HL-60/S4 (cell line): ENCODE measurements around the gene DAZ2.
"Not testable (repeated sequence)": the region's sequence is repeated elsewhere in the genome, so short reads cannot be mapped to it uniquely, and the experiment has no call there.

Experiments
- in situ Hi-C: fragments of 300-500 bp; cut with MboI; formaldehyde crosslinking; loops from 2 replicates; pipeline ENCODE4 v1.14.3; 2022; ENCODE audit warnings: low sequenced_read_pairs

The DAZ2 gene, protein sequence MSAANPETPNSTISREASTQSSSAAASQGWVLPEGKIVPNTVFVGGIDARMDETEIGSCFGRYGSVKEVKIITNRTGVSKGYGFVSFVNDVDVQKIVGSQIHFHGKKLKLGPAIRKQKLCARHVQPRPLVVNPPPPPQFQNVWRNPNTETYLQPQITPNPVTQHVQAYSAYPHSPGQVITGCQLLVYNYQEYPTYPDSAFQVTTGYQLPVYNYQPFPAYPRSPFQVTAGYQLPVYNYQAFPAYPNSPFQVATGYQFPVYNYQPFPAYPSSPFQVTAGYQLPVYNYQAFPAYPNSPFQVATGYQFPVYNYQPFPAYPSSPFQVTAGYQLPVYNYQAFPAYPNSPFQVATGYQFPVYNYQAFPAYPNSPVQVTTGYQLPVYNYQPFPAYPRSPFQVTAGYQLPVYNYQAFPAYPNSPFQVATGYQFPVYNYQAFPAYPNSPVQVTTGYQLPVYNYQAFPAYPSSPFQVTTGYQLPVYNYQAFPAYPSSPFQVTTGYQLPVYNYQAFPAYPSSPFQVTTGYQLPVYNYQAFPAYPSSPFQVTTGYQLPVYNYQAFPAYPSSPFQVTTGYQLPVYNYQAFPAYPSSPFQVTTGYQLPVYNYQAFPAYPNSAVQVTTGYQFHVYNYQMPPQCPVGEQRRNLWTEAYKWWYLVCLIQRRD

DNA sequence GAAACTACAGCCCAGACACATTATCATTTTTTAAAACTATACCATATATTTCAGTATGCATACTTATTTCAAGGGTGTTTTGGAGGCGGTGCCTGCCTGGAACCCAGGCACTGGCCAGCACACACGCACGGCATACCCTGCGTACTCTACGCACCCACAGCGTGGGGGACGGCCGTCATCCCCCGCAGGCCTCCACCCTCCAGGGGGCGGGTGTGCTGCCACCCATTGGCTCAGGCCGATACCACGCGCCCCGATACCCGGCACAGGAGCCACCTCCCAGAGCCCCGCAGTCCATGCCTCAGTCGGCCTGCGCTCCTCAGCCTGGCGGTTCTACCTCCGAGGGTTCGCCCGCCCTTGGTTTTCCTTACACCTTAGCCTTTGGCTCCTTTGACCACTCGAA lies at the start of gene DAZ2:
DAZ2 (plus strand) TSS at position 301 of the 400 bp plus-strand sequence. CDS start 208 bp downstream, outside the sequence.
- in situ Hi-C loops = not testable (repeated sequence)

DNA sequence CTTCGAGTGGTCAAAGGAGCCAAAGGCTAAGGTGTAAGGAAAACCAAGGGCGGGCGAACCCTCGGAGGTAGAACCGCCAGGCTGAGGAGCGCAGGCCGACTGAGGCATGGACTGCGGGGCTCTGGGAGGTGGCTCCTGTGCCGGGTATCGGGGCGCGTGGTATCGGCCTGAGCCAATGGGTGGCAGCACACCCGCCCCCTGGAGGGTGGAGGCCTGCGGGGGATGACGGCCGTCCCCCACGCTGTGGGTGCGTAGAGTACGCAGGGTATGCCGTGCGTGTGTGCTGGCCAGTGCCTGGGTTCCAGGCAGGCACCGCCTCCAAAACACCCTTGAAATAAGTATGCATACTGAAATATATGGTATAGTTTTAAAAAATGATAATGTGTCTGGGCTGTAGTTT lies 20.4 kb upstream of the DAZ2 start, which contains the start of gene DAZ1:
DAZ1 (minus strand) TSS at position 101 of the 400 bp plus-strand sequence. CDS start 208 bp downstream, outside the sequence.
- in situ Hi-C loops = not testable (repeated sequence)

DNA sequence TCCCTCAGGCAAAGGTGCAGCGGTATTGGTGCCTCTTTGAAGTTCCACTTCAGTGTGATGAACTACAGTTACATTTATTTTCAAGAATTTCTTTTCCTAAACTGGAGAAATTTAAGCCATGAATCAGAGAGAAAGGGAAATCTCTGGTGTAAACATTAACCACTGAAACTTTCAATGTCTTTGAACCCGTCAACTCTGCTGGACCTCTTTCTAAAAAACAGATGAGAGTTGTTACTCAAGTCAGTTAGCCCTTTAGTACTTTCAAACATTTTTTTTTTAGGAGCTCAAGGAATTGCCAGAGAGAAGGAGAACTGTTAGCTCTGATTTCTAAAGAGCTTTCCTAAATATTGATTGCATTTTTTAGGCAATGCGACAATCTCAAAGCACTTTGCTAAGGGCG lies 11.9 kb upstream of the DAZ2 start:
- in situ Hi-C loops = not testable (repeated sequence)

- in situ Hi-C loops = not testable (repeated sequence)
Observed at GRCh38 chrY:23209802-23210495, 9.4 kb upstream of the DAZ2 start.

DNA sequence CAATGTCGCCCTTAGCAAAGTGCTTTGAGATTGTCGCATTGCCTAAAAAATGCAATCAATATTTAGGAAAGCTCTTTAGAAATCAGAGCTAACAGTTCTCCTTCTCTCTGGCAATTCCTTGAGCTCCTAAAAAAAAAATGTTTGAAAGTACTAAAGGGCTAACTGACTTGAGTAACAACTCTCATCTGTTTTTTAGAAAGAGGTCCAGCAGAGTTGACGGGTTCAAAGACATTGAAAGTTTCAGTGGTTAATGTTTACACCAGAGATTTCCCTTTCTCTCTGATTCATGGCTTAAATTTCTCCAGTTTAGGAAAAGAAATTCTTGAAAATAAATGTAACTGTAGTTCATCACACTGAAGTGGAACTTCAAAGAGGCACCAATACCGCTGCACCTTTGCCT lies 8.7 kb upstream of the DAZ2 start:
- in situ Hi-C loops = not testable (repeated sequence)
